HCT116 (cell line): Measurements from ENCODE around the gene FKBP2. TPM values are rescaled to one million over a fixed set of nuclear protein-coding genes. Genes with fewer than 3 reads are reported as not detected.

Source experiments
- ATAC-seq: fragments of 200-7000 bp; cut with Tn5 transposase; 2 replicates; pipeline ENCODE4 v1.9.1; 2020; ENCODE audit warnings: mild to moderate bottlenecking, moderate library complexity
- BruUV-seq: library from RNA; stranded (reverse); fragments of 400-500 nt; replicated peaks from 2 replicates; lab custom pipeline; 2021; lab: Mats Ljungman, UMichigan
- CTCF ChIA-PET: fragments of 300-600 bp; sonication (Branson Sonifier 250); formaldehyde crosslinking; loops from one replicate; lab custom pipeline; 2021; ENCODE audit warnings: antibody characterized with exemption; lab: Charles Lee
- POLR2A ChIA-PET: fragments of 300-600, 350-600 bp; sonication (Branson Sonifier 250); formaldehyde crosslinking; loops from one replicate; lab custom pipeline; 2021; ENCODE audit warnings: antibody characterized with exemption; lab: Charles Lee
- RAD21 ChIA-PET, 2 experiments: fragments of 300-600 bp; sonication (Branson Sonifier 250); formaldehyde crosslinking; loops; one replicate each; lab custom pipeline; 2023; ENCODE audit warnings: low total read pairs in 2 of 2; ENCODE audit not compliant: uncharacterized antibody in 2 of 2, unreplicated experiment in 2 of 2, low non-redundant PET in 1 of 2; lab: Charles Lee
- DNase-seq: peaks from one replicate; pipeline ENCODE4 v3.0.0-alpha.2; 2010; ENCODE audit warnings: low read depth, low spot score
- H2AFZ ChIP-seq: fragments of 200-600 bp; shearing (Covaris generic), sonication (generic); 2 replicates; pipeline ENCODE4 v1.6.1; 2017; ENCODE audit warnings: low read depth, mixed run types, mixed read lengths, antibody characterized with exemption, low read length; ENCODE audit not compliant: poor library complexity, severe bottlenecking
- H3K27ac ChIP-seq: 2 replicates; pipeline ENCODE4 v1.5.1; 2012; ENCODE audit warnings: low read depth, low read length
- H3K27me3 ChIP-seq: fragments of 200-600 bp; sonication (generic); 2 replicates; pipeline ENCODE4 v1.6.1; 2016; ENCODE audit warnings: mixed run types, low read length, mixed read lengths; ENCODE audit not compliant: insufficient read depth
- H3K36me3 ChIP-seq, 2 experiments: fragments of 200-500 bp in 1 of 2; fragments of 200-600 bp in 1 of 2; sonication (Bioruptor generic) in 1 of 2; sonication (generic) in 1 of 2; 2 replicates each; pipeline versions ENCODE4 v1.5.1 to v1.6.1; 2014 to 2016; ENCODE audit warnings: low read length in 2 of 2, inconsistent platforms in 1 of 2, mixed read lengths in 1 of 2, mixed run types in 1 of 2; ENCODE audit not compliant: insufficient read depth in 2 of 2, control insufficient read depth in 1 of 2
- H3K4me1 ChIP-seq, 2 experiments: fragments of 200-600 bp in 1 of 2; sonication (generic) in 1 of 2; 2 replicates each; pipeline versions ENCODE4 v1.5.1 to v1.6.1; 2012 to 2017; ENCODE audit warnings: low read length in 2 of 2, inconsistent platforms in 1 of 2, mild to moderate bottlenecking in 1 of 2, mixed read lengths in 1 of 2, mixed run types in 1 of 2, moderate library complexity in 1 of 2; ENCODE audit not compliant: insufficient read depth in 2 of 2, control insufficient read depth in 1 of 2
- H3K4me2 ChIP-seq: fragments of 200-600 bp; sonication (generic); 2 replicates; pipeline ENCODE4 v1.6.1; 2017; ENCODE audit warnings: mixed run types, low read length, mixed read lengths
- H3K4me3 ChIP-seq, 2 experiments: fragments of 200-600 bp in 1 of 2; sonication (generic) in 1 of 2; replicated peaks in 1 of 2; 2 replicates each; pipeline ENCODE4 v1.5.1; 2011 to 2016; ENCODE audit warnings: low read length in 2 of 2, control low read depth in 1 of 2, low read depth in 1 of 2, mild to moderate bottlenecking in 1 of 2, mixed read lengths in 1 of 2, mixed run types in 1 of 2
- H3K79me2 ChIP-seq: fragments of 200-600 bp; sonication (generic); 2 replicates; pipeline ENCODE4 v1.6.1; 2017; ENCODE audit warnings: mild to moderate bottlenecking, mixed run types, low read length, moderate library complexity, mixed read lengths; ENCODE audit not compliant: insufficient read depth
- H3K9ac ChIP-seq: fragments of 200-600 bp; sonication (generic); 2 replicates; pipeline ENCODE4 v1.6.1; 2016; ENCODE audit warnings: low read length, mixed read lengths
- H3K9me2 ChIP-seq: fragments of 200-600 bp; sonication (generic), shearing (Covaris generic); 2 replicates; pipeline ENCODE4 v1.6.1; 2017; ENCODE audit warnings: mixed run types, mild to moderate bottlenecking, moderate library complexity; ENCODE audit not compliant: insufficient read depth
- H3K9me3 ChIP-seq, 2 experiments: fragments of 200-500 bp in 1 of 2; fragments of 200-600 bp in 1 of 2; sonication (Bioruptor generic) in 1 of 2; sonication (generic) in 1 of 2; 2 replicates each; pipeline ENCODE4 v1.6.1; 2014 to 2017; ENCODE audit warnings: low read length in 2 of 2, mixed read lengths in 2 of 2, inconsistent platforms in 1 of 2, low read depth in 1 of 2, mild to moderate bottlenecking in 1 of 2, mixed run types in 1 of 2, moderate library complexity in 1 of 2; ENCODE audit not compliant: control insufficient read depth in 1 of 2, insufficient read depth in 1 of 2
- H4K20me1 ChIP-seq: fragments of 200-600 bp; sonication (generic), shearing (Covaris generic); 2 replicates; pipeline ENCODE4 v1.6.1; 2017; ENCODE audit warnings: mixed run types, mild to moderate bottlenecking, moderate library complexity; ENCODE audit not compliant: insufficient read depth
- CBX3 ChIP-seq: IDR thresholded peaks from 2 replicates; pipeline ENCODE4 v1.6.1; 2012; ENCODE audit warnings: low read depth
- EZH2phosphoT487 ChIP-seq: fragments of 200-600 bp; IDR thresholded peaks from 2 replicates; pipeline ENCODE4 v1.6.1; 2018; ENCODE audit warnings: antibody characterized with exemption, borderline replicate concordance
- POLR2A ChIP-seq: IDR thresholded peaks from 2 replicates; pipeline ENCODE4 v1.7.0; 2011; ENCODE audit warnings: borderline replicate concordance; ENCODE audit not compliant: insufficient read depth, insufficient read length; ENCODE audit errors: extremely low read depth
- SIN3A ChIP-seq: IDR thresholded peaks from 2 replicates; pipeline ENCODE4 v1.6.1; 2012; ENCODE audit warnings: low read depth
- TCF7L2 ChIP-seq: IDR thresholded peaks from 2 replicates; pipeline ENCODE4 v1.7.0; 2011; ENCODE audit warnings: borderline replicate concordance, inconsistent platforms; ENCODE audit not compliant: insufficient read depth, insufficient read length; ENCODE audit errors: extremely low read depth
- intact Hi-C: fragments of 100-400 bp; cut with micrococcal nuclease; formaldehyde crosslinking; loops from 2 replicates; pipeline ENCODE4 v1.10.0; 2022
- total RNA-seq: library from RNA; stranded (reverse); gene quantifications from one replicate; pipeline ENCODE4 v1.2.1, GENCODE V29; 2021; ENCODE audit not compliant: unreplicated experiment
- TF ChIP-seq, protein P1 (sequence below): IDR thresholded peaks from 2 replicates; pipeline ENCODE4 v1.6.1; 2011; ENCODE audit warnings: mild to moderate bottlenecking, low read length, moderate library complexity; ENCODE audit not compliant: insufficient replicate concordance; ENCODE audit errors: extremely low read depth
- TF ChIP-seq, protein P2 (sequence below): IDR thresholded peaks from 2 replicates; pipeline ENCODE4 v1.6.1; 2012; ENCODE audit warnings: low read depth
- TF ChIP-seq, protein P3 (sequence below), 3 experiments: fragments of 200-600 bp in 1 of 3; sonication (generic) in 1 of 3; IDR thresholded peaks in 2 of 3; conservative IDR thresholded peaks in 1 of 3; 2 replicates each; pipeline ENCODE4 v1.5.1; 2012 to 2017; ENCODE audit warnings: low read depth in 2 of 3, low read length in 2 of 3, antibody characterized with exemption in 1 of 3, borderline replicate concordance in 1 of 3, control low read depth in 1 of 3, mild to moderate bottlenecking in 1 of 3, mixed read lengths in 1 of 3, mixed run types in 1 of 3, moderate library complexity in 1 of 3; ENCODE audit not compliant: insufficient read depth in 1 of 3

Gene FKBP2
- total RNA-seq, 1 experiment from 2014 or later, result 69.2 TPM

DNA sequence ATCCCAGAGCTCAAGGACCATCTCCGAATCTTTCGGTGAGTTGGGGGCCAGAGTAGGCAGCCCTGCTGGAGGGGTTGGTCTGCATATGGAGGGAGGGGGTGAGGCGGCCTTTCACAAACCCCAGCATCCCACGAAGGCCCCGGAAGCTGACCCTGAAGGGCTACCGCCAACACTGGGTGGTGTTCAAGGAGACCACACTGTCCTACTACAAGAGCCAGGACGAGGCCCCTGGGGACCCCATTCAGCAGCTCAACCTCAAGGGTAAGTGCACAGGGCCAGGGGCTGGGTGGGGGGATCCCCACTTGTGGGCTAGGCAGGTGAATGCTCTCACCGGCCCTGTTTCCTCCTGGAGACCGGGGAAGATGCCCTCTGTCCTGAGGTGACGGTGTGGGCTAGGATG lies 21.1 kb upstream of the FKBP2 start:
- Histone ChIP-seq H3K27me3 (no peaks in the 10 kb centered on the region), H3K27ac (no peak overlapping the region), H2AFZ (no peak overlapping the region), H3K9me3 (no peaks in the 10 kb centered on the region), H3K4me3 (no peak overlapping the region), H3K9me2 (no peaks in the 10 kb centered on the region), H3K9ac (no peak overlapping the region), H3K79me2 (peaks cover 3% of the 10 kb centered on the region; the same call in 1 of the 2 replicates), H3K4me1 (peaks cover 0 to under 1% of the 10 kb centered on the region in 2 experiments; a peak in 1 of 4 replicates), H3K36me3 (peaks cover 0 to 6% of the 10 kb centered on the region in 2 experiments; a peak in 1 of 4 replicates), H4K20me1 (no peaks in the 10 kb centered on the region), H3K4me2 (no peak overlapping the region)
- DNase-seq (no peak), ATAC-seq (no peak)
- TF ChIP-seq EZH2phosphoT487, result no peak
- TF ChIP-seq TCF7L2, result no peak
- TF ChIP-seq, protein P1, sequence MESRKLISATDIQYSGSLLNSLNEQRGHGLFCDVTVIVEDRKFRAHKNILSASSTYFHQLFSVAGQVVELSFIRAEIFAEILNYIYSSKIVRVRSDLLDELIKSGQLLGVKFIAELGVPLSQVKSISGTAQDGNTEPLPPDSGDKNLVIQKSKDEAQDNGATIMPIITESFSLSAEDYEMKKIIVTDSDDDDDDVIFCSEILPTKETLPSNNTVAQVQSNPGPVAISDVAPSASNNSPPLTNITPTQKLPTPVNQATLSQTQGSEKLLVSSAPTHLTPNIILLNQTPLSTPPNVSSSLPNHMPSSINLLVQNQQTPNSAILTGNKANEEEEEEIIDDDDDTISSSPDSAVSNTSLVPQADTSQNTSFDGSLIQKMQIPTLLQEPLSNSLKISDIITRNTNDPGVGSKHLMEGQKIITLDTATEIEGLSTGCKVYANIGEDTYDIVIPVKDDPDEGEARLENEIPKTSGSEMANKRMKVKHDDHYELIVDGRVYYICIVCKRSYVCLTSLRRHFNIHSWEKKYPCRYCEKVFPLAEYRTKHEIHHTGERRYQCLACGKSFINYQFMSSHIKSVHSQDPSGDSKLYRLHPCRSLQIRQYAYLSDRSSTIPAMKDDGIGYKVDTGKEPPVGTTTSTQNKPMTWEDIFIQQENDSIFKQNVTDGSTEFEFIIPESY, result no peak
- TF ChIP-seq, protein P2, sequence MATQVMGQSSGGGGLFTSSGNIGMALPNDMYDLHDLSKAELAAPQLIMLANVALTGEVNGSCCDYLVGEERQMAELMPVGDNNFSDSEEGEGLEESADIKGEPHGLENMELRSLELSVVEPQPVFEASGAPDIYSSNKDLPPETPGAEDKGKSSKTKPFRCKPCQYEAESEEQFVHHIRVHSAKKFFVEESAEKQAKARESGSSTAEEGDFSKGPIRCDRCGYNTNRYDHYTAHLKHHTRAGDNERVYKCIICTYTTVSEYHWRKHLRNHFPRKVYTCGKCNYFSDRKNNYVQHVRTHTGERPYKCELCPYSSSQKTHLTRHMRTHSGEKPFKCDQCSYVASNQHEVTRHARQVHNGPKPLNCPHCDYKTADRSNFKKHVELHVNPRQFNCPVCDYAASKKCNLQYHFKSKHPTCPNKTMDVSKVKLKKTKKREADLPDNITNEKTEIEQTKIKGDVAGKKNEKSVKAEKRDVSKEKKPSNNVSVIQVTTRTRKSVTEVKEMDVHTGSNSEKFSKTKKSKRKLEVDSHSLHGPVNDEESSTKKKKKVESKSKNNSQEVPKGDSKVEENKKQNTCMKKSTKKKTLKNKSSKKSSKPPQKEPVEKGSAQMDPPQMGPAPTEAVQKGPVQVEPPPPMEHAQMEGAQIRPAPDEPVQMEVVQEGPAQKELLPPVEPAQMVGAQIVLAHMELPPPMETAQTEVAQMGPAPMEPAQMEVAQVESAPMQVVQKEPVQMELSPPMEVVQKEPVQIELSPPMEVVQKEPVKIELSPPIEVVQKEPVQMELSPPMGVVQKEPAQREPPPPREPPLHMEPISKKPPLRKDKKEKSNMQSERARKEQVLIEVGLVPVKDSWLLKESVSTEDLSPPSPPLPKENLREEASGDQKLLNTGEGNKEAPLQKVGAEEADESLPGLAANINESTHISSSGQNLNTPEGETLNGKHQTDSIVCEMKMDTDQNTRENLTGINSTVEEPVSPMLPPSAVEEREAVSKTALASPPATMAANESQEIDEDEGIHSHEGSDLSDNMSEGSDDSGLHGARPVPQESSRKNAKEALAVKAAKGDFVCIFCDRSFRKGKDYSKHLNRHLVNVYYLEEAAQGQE, result no peak
- TF ChIP-seq POLR2A, result no peak
- no peak for TF ChIP-seq CBX3
- TF ChIP-seq, protein P3, sequence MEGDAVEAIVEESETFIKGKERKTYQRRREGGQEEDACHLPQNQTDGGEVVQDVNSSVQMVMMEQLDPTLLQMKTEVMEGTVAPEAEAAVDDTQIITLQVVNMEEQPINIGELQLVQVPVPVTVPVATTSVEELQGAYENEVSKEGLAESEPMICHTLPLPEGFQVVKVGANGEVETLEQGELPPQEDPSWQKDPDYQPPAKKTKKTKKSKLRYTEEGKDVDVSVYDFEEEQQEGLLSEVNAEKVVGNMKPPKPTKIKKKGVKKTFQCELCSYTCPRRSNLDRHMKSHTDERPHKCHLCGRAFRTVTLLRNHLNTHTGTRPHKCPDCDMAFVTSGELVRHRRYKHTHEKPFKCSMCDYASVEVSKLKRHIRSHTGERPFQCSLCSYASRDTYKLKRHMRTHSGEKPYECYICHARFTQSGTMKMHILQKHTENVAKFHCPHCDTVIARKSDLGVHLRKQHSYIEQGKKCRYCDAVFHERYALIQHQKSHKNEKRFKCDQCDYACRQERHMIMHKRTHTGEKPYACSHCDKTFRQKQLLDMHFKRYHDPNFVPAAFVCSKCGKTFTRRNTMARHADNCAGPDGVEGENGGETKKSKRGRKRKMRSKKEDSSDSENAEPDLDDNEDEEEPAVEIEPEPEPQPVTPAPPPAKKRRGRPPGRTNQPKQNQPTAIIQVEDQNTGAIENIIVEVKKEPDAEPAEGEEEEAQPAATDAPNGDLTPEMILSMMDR (IDR thresholded peaks at IDR 0.05 in 2 of 3, conservative IDR thresholded peaks at IDR 0.05 in 1 of 3; ENCODE audit: borderline replicate concordance in 1 of 3, insufficient read depth in 1 of 3, low read depth in 2 of 3, low read length in 2 of 3), result no peak
- no peak for TF ChIP-seq SIN3A
- intact Hi-C loops, result no loop called here
- POLR2A ChIA-PET, result no interaction called here
- CTCF ChIA-PET, result no interaction called here
- RAD21 ChIA-PET, result no interaction called here
- no TSS peak for BruUV-seq
